WI38 (cell line): ENCODE data around the gene FAM193A.

Experiments
- H3K4me3 ChIP-seq: 2 replicates; pipeline ENCODE4 v1.5.1; 2011; ENCODE audit warnings: low read depth, mild to moderate bottlenecking, control low read depth, low read length
- CTCF ChIP-seq: IDR thresholded peaks from 2 replicates; pipeline ENCODE4 v1.5.1; 2012; ENCODE audit warnings: low read depth, mild to moderate bottlenecking, control low read depth, low read length

FAM193A gene

GRCh38 chr4:2551118-2551517 lies 14.7 kb downstream of the FAM193A start:
- no peak overlapping the region for H3K4me3 ChIP-seq
- TF ChIP-seq CTCF: no peak

GRCh38 chr4:2552806-2553205 lies 16.4 kb downstream of the FAM193A start:
- TF ChIP-seq CTCF: no peak
- H3K4me3 ChIP-seq: no peak overlapping the region

GRCh38 chr4:2558301-2558700 lies 21.9 kb downstream of the FAM193A start:
- no peak overlapping the region for H3K4me3 ChIP-seq
- TF ChIP-seq CTCF: no peak

GRCh38 chr4:2560167-2560566 lies 23.7 kb downstream of the FAM193A start:
- TF ChIP-seq CTCF: no peak
- no peak overlapping the region for H3K4me3 ChIP-seq

GRCh38 chr4:2565533-2565932 lies 29.1 kb downstream of the FAM193A start:
- no peak for TF ChIP-seq CTCF
- no peak overlapping the region for H3K4me3 ChIP-seq

- TF ChIP-seq CTCF: no peak
- H3K4me3 ChIP-seq: no peak overlapping the region
Measured at GRCh38 chr4:2570036-2570435, 33.6 kb downstream of the FAM193A start.

- TF ChIP-seq CTCF: no peak
- no peak overlapping the region for H3K4me3 ChIP-seq
Measured at GRCh38 chr4:2570551-2571222, 34.2 kb downstream of the FAM193A start.
